Measurements from ENCODE around the gene SLC5A10.
"Not testable (repeated sequence)": the region's sequence is repeated elsewhere in the genome, so short reads cannot be mapped to it uniquely, and the experiment has no call there.

Gene SLC5A10

GRCh38 chr17:19043032-19043431 lies 91.1 kb downstream of the SLC5A10 start:
- not testable (repeated sequence) for DNase-seq (ENCODE audit: low spot score)

- DNase-seq (ENCODE audit: low spot score), result not testable (repeated sequence)
Measured at GRCh38 chr17:19044643-19045042, 92.7 kb downstream of the SLC5A10 start.

GRCh38 chr17:19046782-19047375 lies 94.9 kb downstream of the SLC5A10 start, which contains the start of gene GRAP:
TSS of gene GRAP (minus strand) at chr17:19046957. CDS start at chr17:19046926, 31 bp downstream.
- DNase-seq (ENCODE audit: low spot score), result not testable (repeated sequence)

GRCh38 chr17:19047510-19047909 lies 95.5 kb downstream of the SLC5A10 start:
- DNase-seq (ENCODE audit: low spot score), result not testable (repeated sequence)

GRCh38 chr17:19048826-19049225 lies 96.9 kb downstream of the SLC5A10 start:
- not testable (repeated sequence) for DNase-seq (ENCODE audit: low spot score)

- not testable (repeated sequence) for DNase-seq (ENCODE audit: low spot score)
Measured at GRCh38 chr17:19055447-19055846, 103.5 kb downstream of the SLC5A10 start.

- DNase-seq (ENCODE audit: low spot score), result not testable (repeated sequence)
Measured at GRCh38 chr17:19062009-19062717, 110.2 kb downstream of the SLC5A10 start.

GRCh38 chr17:19062718-19063325 lies 110.9 kb downstream of the SLC5A10 start:
- DNase-seq (ENCODE audit: low spot score), result not testable (repeated sequence)

- DNase-seq (ENCODE audit: low spot score), result not testable (repeated sequence)
Measured at GRCh38 chr17:19063326-19063956, 111.5 kb downstream of the SLC5A10 start.

- peak; percentile 34 for DNase-seq (ENCODE audit: low spot score)
Measured at GRCh38 chr17:19064378-19064777, 112.4 kb downstream of the SLC5A10 start.

- DNase-seq (ENCODE audit: low spot score), result not testable (repeated sequence)
Measured at GRCh38 chr17:19070318-19071168, 118.6 kb downstream of the SLC5A10 start.

All from left forelimb (tissue), 1 donor.